Stimulated activated CD8-positive, alpha-beta memory T cell treated with anti-CD3 and anti-CD28 coated beads, Interleukin-12 subunit alpha, Interleukin-12 subunit beta, amount 100 ng/mL, for 24 hours (primary cell): Measurements from ENCODE around the gene PIGC.
"Not testable (repeated sequence)": the region's sequence is repeated elsewhere in the genome, so short reads cannot be mapped to it uniquely, and the experiment has no call there.

Source experiments
- DNase-seq: peaks from one replicate; pipeline ENCODE4 v3.0.0-alpha.2; 2020; ENCODE audit errors: extremely low read depth

PIGC gene

GRCh38 chr1:172466795-172467407 is 23.0 kb upstream of the PIGC start:
- no peak for DNase-seq

- no peak for DNase-seq
Measured at GRCh38 chr1:172465617-172466016, 21.7 kb upstream of the PIGC start.

GRCh38 chr1:172460887-172461315 is 17.0 kb upstream of the PIGC start:
- no peak for DNase-seq

- DNase-seq = no peak
Measured at GRCh38 chr1:172460177-172460576, 16.3 kb upstream of the PIGC start.

GRCh38 chr1:172457479-172458130 is 13.7 kb upstream of the PIGC start:
- DNase-seq = no peak

GRCh38 chr1:172456344-172456769 is 12.5 kb upstream of the PIGC start:
- DNase-seq = no peak

- DNase-seq = no peak
Measured at GRCh38 chr1:172455451-172455850, 11.6 kb upstream of the PIGC start.

- no peak for DNase-seq
Measured at GRCh38 chr1:172453607-172454006, 9.7 kb upstream of the PIGC start.

GRCh38 chr1:172453153-172453545 is 9.3 kb upstream of the PIGC start:
- DNase-seq = no peak

GRCh38 chr1:172452536-172453152 is 8.8 kb upstream of the PIGC start:
- DNase-seq = no peak

- DNase-seq = no peak
Measured at GRCh38 chr1:172451002-172451443, 7.2 kb upstream of the PIGC start.

GRCh38 chr1:172450524-172450885 is 6.6 kb upstream of the PIGC start:
- DNase-seq = no peak

GRCh38 chr1:172449585-172450523 is 6.0 kb upstream of the PIGC start:
- DNase-seq = no peak

GRCh38 chr1:172448995-172449584 is 5.2 kb upstream of the PIGC start:
- DNase-seq = no peak

- DNase-seq = no peak
Measured at GRCh38 chr1:172447641-172448040, 3.8 kb upstream of the PIGC start.

GRCh38 chr1:172446547-172446946 is 2.7 kb upstream of the PIGC start:
- no peak for DNase-seq

- no peak for DNase-seq
Measured at GRCh38 chr1:172442843-172443565, 865 bp downstream of the PIGC start.

- DNase-seq = no peak
Measured at GRCh38 chr1:172442404-172442803, 1.5 kb downstream of the PIGC start.

GRCh38 chr1:172437183-172437582 is 6.7 kb downstream of the PIGC start:
- not testable (repeated sequence) for DNase-seq

GRCh38 chr1:172431721-172432192 is 12.1 kb downstream of the PIGC start:
- DNase-seq = no peak

GRCh38 chr1:172431204-172431603 is 12.7 kb downstream of the PIGC start:
- DNase-seq = no peak
